Dermis blood vessel endothelial cell (primary cell): ENCODE measurements around the gene RBM28. TPM values are rescaled to one million over a fixed set of nuclear protein-coding genes. Genes with fewer than 3 reads are reported as not detected.

Experiments
- DNase-seq: peaks from one replicate; pipeline ENCODE4 v3.0.0; 2010
- total RNA-seq: library from RNA; depleted of rRNA; stranded (reverse); fragments of >200 nt; gene quantifications from 2 replicates; pipeline ENCODE4 v1.2.3, GENCODE V29; 2014

RBM28 gene
- total RNA-seq, 1 donor from 2014 or later = 14.6 TPM

GRCh38 chr7:128257458-128257857 lies 86.2 kb downstream of the RBM28 start:
- no peak for DNase-seq

- DNase-seq = no peak
Measured at GRCh38 chr7:128255271-128255670, 88.4 kb downstream of the RBM28 start.

GRCh38 chr7:128254470-128254869 lies 89.2 kb downstream of the RBM28 start:
- no peak for DNase-seq

- DNase-seq = no peak
Measured at GRCh38 chr7:128253701-128254100, 90.0 kb downstream of the RBM28 start.

GRCh38 chr7:128251337-128251736 lies 92.4 kb downstream of the RBM28 start:
- no peak for DNase-seq

Other genes starting within 250 kb of the RBM28 start
- not detected in 2 replicates for gene LEP, start 102.6 kb downstream of the RBM28 start, total RNA-seq
- not detected in 2 replicates for gene PRRT4, start 17.8 kb upstream of the RBM28 start, total RNA-seq
- 59.6 and 107 TPM in 2 replicates for gene IMPDH1, start 66.1 kb upstream of the RBM28 start, total RNA-seq
- gene HILPDA, start 112.0 kb upstream of the RBM28 start, total RNA-seq = 9.3 and 10.9 TPM in 2 replicates
- gene METTL2B, start 132.8 kb upstream of the RBM28 start, total RNA-seq = 27.7 and 29.7 TPM in 2 replicates